ENCODE measurements around the gene SLCO2A1.
A peak's percentile ranks its signal among the peaks of the same experiment; 100 is the strongest.

The SLCO2A1 gene

GRCh38 chr3:133973249-133973980 lies 56.3 kb downstream of the SLCO2A1 start:
- no peak for DNase-seq

DNA sequence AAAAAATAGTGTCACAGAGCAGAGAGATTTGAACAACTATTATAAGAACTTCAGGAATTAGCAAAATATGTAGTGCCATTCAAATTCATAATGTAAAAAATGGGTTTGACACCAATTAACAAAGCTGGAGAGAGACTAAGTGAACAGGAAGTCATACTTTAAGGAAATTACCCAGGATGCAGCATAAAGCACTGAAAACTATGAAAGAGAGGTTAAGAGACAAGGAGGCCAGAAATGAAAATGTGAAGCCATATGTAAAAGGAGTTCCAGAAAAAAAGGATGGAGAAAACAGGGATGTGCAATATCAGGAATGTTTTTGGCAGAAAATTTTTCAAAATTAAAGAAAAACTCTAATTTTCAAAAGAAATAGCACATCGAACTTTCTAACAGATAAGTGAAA lies 57.6 kb downstream of the SLCO2A1 start:
- DNase-seq, result no peak

GRCh38 chr3:133970916-133971315 lies 58.8 kb downstream of the SLCO2A1 start:
- no peak for DNase-seq

- DNase-seq, result no peak
Measured at GRCh38 chr3:133970339-133970738, 59.4 kb downstream of the SLCO2A1 start.

DNA sequence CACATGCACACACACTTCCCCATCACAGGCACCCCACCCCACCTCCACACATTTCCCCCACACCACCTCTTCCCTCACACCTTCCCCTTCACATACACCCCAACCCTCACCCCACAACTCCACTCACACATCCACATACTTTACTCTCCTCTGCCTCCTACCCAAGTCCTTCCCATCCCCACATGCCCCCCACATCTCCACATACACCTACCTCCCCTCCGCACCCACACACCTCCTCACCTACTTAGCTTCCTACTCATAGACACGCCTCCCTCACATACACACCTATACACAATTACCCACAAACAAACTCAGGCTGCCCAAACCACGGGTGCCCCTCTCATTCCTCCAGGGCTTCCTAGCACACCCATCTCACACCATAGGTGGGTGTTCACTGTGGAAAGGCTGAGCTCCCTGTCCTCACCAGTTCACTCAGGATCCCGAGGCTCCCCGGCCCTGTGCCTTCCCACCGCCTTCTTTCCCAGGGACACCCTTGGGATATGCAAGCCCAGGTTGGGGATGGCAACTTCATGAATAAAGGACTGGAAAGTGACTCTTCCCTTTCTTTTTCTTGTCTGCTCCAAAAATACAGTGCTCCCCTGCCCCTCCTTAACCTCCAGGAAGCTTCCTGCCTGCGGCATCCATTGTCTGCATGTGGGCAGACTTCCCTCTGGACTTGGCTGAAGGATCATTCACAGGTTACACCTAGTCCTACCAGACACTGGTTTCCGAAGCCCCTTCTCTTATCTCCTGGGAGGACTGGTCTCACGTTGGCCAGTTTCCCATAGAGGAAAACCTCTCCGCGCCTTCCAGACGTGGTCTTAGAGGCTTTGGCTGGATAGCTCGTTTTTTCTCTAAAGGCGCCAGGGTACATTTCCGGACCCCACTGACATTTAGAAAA lies 61.5 kb downstream of the SLCO2A1 start:
- DNase-seq, result no peak

GRCh38 chr3:133966954-133967353 lies 62.8 kb downstream of the SLCO2A1 start:
- DNase-seq, result no peak

DNA sequence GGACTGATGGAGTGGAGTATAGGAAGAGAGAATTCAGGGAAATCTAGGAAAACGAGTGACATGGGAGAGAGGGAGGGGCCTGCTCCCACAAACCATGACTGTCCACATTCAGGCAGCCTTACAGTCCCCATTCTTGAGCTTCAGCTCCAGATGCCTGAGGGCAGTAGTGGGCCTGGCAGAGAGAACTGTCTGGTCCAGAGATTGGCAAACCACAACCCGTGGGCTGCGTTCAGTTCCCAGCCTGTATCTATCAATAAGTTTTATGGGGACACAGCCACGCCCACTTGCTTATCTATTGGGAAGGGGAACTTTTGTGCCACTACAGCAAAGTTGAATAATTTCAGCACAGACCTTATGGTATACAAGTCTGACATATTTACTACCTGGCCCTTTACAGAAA lies 63.8 kb downstream of the SLCO2A1 start:
- DNase-seq, result no peak

DNA sequence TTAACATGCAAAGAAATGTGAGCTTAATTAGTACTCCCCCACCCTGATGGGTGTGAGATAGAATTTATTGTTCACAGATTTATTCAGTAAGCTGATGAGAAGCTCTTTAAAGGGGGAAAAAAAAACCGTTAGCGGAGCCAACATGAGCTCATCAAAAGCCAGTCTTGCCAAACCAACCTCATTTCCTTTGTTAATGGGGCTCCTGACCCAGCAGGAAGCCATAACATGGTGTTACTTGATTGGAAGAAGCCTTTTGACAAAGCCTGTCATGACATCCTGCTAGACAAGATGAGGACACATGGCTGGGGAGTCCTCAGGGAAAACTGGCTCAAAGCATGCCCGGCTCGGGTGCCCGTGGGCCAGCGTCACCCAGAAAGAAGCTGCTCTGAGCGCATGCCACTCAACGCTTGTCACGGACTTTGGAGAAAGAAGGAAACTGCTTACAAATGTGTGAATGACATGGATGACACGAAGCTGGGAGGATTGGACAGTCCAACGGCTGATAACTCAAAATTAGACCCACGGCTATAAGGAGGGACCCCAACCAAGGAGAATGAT lies 64.6 kb downstream of the SLCO2A1 start:
- no peak for DNase-seq

DNA sequence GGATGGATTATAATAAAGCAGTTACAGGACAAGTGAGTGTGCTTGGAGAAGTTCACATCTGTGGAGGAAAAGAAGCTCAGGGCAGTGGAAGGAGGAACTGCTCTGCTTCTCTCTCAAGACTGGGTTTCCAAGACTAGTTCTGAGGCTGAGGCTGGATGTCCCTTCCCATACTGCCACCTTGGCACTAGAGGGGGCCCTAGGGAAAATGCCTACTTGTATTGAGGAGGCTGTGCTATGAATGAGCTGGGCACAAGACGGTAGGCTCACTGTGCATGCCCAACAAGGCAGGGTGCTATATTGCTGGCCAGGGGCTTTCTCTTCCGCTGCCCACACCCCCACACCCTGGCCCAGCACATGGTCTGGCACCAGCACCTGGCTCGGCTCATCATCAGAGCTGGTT lies 65.2 kb downstream of the SLCO2A1 start:
- no peak for DNase-seq

DNA sequence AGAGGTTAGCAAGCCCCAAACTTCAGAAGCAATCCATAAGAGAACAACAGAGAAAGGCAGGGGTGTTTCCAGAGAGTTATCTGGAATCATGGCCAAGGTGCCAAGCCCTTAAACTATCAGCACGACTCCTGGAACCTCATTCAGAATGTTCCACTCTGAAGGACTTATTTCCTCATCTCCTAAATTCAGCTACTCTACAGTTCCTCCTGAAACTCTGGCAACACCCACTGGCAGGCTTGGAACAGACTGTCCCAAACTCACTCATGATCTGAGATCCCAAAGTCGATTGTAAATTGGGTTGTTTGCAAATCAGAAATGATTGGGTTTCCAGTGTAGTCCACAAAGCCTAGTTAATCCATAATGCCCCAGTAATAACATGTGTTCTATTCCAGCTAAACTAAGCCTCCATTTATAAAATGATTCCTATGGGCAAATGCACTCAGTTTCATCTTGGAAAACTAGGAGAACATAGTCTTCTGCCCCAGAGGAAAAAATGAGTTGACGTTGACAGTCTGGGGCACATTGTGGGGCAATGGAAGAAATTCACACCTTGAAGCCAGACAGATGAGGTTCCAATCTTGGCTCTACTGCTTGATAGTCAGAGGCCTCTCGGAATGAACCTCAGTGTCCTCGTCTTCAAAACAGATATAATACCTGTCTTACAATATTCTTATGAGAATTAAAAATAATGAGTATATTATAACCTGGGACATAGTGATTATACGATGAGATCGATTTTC lies 65.9 kb downstream of the SLCO2A1 start:
- no peak for DNase-seq

GRCh38 chr3:133962849-133963248 lies 66.9 kb downstream of the SLCO2A1 start:
- DNase-seq, result no peak

- DNase-seq, result no peak
Measured at GRCh38 chr3:133958071-133958805, 71.5 kb downstream of the SLCO2A1 start.

GRCh38 chr3:133956982-133957381 lies 72.7 kb downstream of the SLCO2A1 start:
- no peak for DNase-seq

DNA sequence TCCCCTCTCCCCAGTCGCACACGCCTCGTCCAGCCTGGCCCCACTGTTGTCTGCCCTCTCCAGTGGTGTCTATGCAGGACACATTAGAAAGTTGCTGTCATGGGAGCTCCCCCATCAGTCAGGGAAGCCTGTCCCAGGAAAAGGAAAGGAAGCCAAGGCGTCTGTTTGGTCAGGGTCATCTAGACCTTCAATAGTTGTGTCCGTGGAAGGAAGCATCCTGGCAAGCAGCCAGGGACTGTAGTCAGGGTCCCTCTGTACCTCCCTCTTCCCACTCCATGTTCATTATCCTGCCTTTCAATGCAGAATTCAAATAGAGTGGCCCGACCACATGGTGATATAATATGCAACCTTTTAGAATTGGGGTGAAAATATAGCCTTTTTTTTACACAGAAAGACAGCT lies 73.4 kb downstream of the SLCO2A1 start:
- no peak for DNase-seq

GRCh38 chr3:133955892-133956291 lies 73.8 kb downstream of the SLCO2A1 start:
- peak; percentile 30 for DNase-seq

GRCh38 chr3:133954717-133955360 lies 74.9 kb downstream of the SLCO2A1 start:
- no peak for DNase-seq

- DNase-seq, result no peak
Measured at GRCh38 chr3:133953297-133953696, 76.4 kb downstream of the SLCO2A1 start.

DNA sequence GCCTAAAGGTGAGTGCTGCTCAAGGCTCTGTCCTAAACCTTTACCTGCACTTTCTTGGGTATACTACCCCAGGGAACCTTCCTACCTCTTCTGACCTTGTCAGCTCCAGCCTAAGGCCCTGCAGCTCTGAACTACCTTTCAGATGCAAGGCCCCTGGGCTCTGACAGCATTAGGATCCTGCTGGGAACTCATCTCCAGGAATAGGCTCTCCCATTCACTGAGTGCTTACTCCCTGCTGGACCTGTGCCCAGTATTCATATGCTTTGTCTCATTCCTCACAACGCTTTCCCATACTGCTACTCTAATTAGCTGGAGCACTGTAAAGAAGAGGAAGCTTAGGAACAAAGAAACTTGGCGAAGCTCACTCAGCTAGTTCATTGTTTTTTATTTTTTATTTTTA lies 80.3 kb downstream of the SLCO2A1 start:
- DNase-seq, result peak; percentile 24

GRCh38 chr3:133948996-133949395 lies 80.7 kb downstream of the SLCO2A1 start:
- DNase-seq, result no peak

- no peak for DNase-seq
Measured at GRCh38 chr3:133948131-133948810, 81.5 kb downstream of the SLCO2A1 start.

DNA sequence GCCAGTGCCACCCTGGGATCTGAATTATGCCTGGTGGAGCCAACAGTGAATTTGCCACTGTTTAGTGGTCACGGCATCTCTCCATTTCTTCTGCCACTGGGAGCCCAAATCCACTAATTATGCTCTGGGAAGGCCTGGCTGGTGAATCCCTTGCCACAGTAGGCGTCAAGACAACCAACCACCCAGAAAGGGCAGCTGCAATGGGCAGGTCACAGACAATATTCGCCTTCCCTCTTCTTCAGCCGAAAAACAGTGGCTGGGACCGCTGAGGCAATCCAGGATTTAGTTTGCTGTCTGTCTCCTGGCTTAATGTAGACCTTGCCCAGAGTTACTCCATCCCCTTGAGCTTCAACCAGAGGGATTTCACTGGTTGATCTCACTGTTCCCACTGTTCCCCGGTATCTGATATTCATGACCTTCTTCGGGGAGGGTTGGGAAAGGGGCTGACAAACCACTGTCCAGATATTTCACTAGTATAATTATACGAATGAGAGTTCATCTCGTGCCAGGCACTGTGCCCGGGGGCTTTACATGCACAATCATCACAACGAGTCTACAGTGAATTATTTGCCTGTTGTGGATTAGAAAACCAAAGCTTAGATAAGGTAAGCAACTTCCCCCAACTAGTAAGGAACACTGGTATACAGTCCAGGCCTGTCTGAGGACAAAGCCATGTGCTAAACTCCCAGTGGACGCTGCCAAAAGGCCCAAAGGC lies 84.2 kb downstream of the SLCO2A1 start:
- no peak for DNase-seq

Data from NCI-H2171 treated with DMSO at 0.1 percent for 48 hours (cell line).